ENCODE results near the gene IRX3.

- TF ChIP-seq POLR2A (IDR thresholded peaks at IDR 0.05; ENCODE audit: low read depth, low read length) (no peak), POLR2AphosphoS5 (IDR thresholded peaks at IDR 0.05; ENCODE audit: low read depth, low read length) (no peak)
Observed at GRCh38 chr16:54270711-54271110, 15.9 kb downstream of the IRX3 start.
